Pons (tissue), 1 donor: ENCODE data around the gene LILRB2.
"Not testable (repeated sequence)": the region's sequence is repeated elsewhere in the genome, so short reads cannot be mapped to it uniquely, and the experiment has no call there.

Source experiments
- DNase-seq: peaks from one replicate; pipeline ENCODE4 v3.0.0-alpha.2; 2016; ENCODE audit warnings: low spot score

Gene LILRB2

GRCh38 chr19:54240372-54241336 is 40.3 kb downstream of the LILRB2 start:
- DNase-seq, result not testable (repeated sequence)

DNA sequence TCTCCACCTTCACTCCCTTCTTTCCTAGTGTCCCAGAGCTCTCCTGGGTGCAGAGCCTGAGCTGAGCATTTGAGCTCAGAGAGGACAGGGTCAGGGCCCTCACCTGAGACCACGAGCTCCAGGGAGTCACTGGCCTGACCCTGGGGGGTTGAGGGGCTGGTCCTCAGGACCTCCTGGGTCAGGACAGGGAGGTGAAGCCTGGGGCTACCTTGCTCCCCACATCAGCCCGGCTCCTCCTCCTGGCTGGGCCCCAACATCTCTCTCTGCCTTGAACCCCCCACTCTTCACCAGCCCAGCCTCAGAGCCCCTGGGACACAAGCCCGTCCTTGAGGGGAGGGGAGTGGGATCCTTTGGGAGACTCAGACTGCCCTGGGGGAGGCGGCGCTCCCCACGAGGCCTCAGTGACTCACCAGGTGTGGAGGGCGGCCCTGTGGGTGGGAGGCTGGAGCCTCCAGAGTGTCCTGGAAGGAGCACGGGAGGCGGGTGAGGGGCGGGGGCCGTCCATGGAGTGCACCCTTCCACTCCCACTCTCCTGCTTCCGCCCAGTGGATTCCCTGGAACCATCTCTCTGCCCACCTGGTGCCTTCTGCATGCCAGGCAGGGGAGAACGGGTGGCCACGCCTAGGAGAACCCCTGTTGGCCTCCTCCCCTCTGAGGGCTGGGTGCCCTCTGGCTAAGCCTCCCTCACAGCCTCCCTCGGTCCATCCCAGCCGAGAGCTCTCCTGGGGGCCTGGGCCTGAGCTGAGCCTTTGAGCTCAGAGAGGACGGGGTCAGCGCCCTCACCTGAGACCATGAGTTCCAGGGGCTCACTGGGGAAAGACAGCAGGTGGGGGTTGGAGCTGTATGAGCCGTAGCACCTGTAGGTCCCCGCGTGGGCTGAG is 41.2 kb downstream of the LILRB2 start:
- DNase-seq, result not testable (repeated sequence)

DNA sequence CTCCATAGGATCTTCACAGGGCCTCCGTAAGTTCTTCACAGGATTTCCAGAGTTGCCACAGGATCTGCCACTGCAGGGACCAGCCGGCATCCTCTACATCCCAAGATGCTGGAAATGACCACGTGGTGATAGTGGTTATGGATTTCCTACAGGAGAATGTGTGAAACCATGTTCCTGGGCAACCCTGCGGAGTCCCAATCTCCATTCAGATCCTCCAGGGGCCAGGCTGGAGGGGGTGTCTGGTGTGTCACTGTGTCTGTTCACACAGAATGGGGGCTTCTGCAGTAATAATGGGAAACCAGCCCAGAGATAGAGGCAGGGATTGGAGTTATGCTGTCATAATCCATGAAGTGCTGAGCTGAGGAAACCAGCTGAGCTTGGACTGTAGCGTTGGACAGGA is 47.0 kb downstream of the LILRB2 start:
- DNase-seq, result no peak

- peak; percentile 89 for DNase-seq
Observed at GRCh38 chr19:54231077-54231931, 49.6 kb downstream of the LILRB2 start.

DNA sequence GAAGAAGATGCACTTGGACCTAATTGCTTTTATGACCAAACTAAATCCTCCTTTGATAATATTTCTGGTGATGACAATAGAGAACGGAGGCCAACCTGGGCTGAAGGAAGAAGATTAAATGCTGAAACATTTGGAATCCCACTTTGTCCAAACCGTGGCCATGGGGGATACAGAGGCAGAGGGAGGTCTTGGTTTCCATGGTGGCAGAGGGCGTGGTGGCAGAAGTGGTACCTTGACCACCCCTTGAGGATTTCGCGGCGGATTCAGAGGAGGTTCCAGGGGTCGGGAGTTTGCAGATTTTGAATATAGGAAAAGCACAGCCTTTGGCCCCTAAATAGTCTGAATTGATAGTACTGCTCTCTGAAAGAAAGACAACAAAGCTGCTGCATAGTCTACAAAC is 50.9 kb downstream of the LILRB2 start:
- DNase-seq, result no peak

GRCh38 chr19:54229146-54229545 is 51.8 kb downstream of the LILRB2 start:
- DNase-seq, result no peak

DNA sequence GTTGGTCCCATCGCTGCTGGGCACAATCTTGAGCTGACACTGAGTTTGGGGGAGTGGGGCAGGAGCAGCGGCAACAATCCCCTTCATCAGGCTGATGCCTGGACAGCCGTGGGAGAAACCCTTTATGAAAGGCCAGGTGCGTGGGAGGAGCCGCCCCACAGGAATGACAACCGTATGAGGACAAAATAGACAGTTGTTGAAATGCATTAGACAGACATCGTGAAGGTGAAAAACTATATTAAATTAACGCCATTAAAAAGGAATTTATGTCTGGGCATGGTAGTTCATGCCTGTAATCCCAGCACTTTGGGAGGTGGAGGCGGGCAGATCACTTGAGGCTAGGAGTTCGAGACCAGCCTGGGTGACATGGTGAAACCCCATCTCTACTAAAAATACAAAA is 56.3 kb downstream of the LILRB2 start:
- not testable (repeated sequence) for DNase-seq

DNA sequence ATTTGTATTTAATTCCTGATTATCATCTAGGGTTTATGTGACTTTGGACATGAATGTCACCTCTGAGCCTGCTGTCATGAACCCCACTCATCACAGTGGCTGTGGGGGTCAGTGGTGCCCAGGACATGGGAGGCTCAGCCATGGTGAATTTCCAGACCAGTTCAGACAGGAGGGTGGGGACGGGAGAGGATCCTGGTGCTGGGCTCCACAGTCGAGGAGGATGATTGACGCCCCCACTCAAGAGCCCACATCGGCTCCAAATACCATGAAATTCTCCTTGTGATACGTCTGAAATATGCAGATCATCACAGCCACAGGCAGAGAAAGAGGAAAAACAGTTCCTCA is 57.0 kb downstream of the LILRB2 start:
- not testable (repeated sequence) for DNase-seq
